Astrocyte (in vitro differentiated cells and primary cell): ENCODE measurements around the gene WDR43. TPM values are rescaled to one million over a fixed set of nuclear protein-coding genes. Genes with fewer than 3 reads are reported as not detected.

Experiments
- DNase-seq: peaks from one replicate; pipeline ENCODE4 v3.0.0-alpha.2; 2010; ENCODE audit warnings: low read depth
- FAIRE-seq: peaks from 2 replicates; lab custom pipeline; 2011; peaks lifted over from hg19 to GRCh38; lab: Jason Lieb, UNC
- H2AFZ ChIP-seq: 2 replicates; pipeline ENCODE4 v1.6.0; 2012; ENCODE audit warnings: low read depth, low read length, inconsistent platforms
- H3K27ac ChIP-seq: 2 replicates; pipeline ENCODE4 v1.5.1; 2011; ENCODE audit warnings: low read depth, low read length, inconsistent platforms
- H3K27me3 ChIP-seq: 2 replicates; pipeline ENCODE4 v1.6.0; 2011; ENCODE audit warnings: low read length, inconsistent platforms; ENCODE audit not compliant: insufficient read depth
- H3K36me3 ChIP-seq: 2 replicates; pipeline ENCODE4 v1.5.1; 2011; ENCODE audit warnings: low read length, inconsistent platforms; ENCODE audit not compliant: insufficient read depth
- H3K4me1 ChIP-seq: 2 replicates; pipeline ENCODE4 v1.5.1; 2011; ENCODE audit warnings: low read length, inconsistent platforms; ENCODE audit not compliant: insufficient read depth
- H3K4me2 ChIP-seq: 2 replicates; pipeline ENCODE4 v1.6.0; 2012; ENCODE audit warnings: low read length, inconsistent platforms
- H3K4me3 ChIP-seq: 2 replicates; pipeline ENCODE4 v1.5.1; 2011; ENCODE audit warnings: low read depth, mild to moderate bottlenecking, low read length, inconsistent platforms; ENCODE audit not compliant: insufficient read depth
- H3K79me2 ChIP-seq: 2 replicates; pipeline ENCODE4 v1.6.0; 2012; ENCODE audit warnings: mild to moderate bottlenecking, low read length, inconsistent platforms; ENCODE audit not compliant: insufficient read depth
- H3K9ac ChIP-seq: 2 replicates; pipeline ENCODE4 v1.6.0; 2012; ENCODE audit warnings: mild to moderate bottlenecking, low read length, inconsistent platforms
- H3K9me3 ChIP-seq: 2 replicates; pipeline ENCODE4 v1.5.1; 2012; ENCODE audit warnings: low read depth, mild to moderate bottlenecking, low read length, inconsistent platforms; ENCODE audit not compliant: insufficient read depth
- H4K20me1 ChIP-seq: 2 replicates; pipeline ENCODE4 v1.6.0; 2012; ENCODE audit warnings: low read length, inconsistent platforms; ENCODE audit not compliant: insufficient read depth
- H3K27ac Mint-ChIP-seq: one replicate; pipeline ENCODE4 v1.8.0; 2021; ENCODE audit warnings: mild to moderate bottlenecking, mixed read lengths; ENCODE audit not compliant: unreplicated experiment
- H3K27me3 Mint-ChIP-seq: one replicate; pipeline ENCODE4 v1.8.0; 2021; ENCODE audit warnings: low read depth, mixed read lengths; ENCODE audit not compliant: unreplicated experiment
- H3K36me3 Mint-ChIP-seq: one replicate; pipeline ENCODE4 v1.8.0; 2021; ENCODE audit warnings: low read depth, mixed read lengths; ENCODE audit not compliant: unreplicated experiment
- H3K4me1 Mint-ChIP-seq: one replicate; pipeline ENCODE4 v1.8.0; 2021; ENCODE audit warnings: low read depth, mixed read lengths; ENCODE audit not compliant: unreplicated experiment
- H3K4me3 Mint-ChIP-seq: one replicate; pipeline ENCODE4 v1.8.0; 2021; ENCODE audit warnings: mild to moderate bottlenecking, moderate library complexity, mixed read lengths; ENCODE audit not compliant: unreplicated experiment
- H3K9me3 Mint-ChIP-seq: one replicate; pipeline ENCODE4 v1.8.0; 2021; ENCODE audit warnings: mild to moderate bottlenecking, mixed read lengths; ENCODE audit not compliant: unreplicated experiment
- EZH2 ChIP-seq: IDR thresholded peaks from 2 replicates; pipeline ENCODE4 v1.6.1; 2012; ENCODE audit warnings: mild to moderate bottlenecking, low read length, inconsistent platforms; ENCODE audit not compliant: insufficient read depth
- total RNA-seq: library from RNA; stranded (reverse); gene quantifications from 2 replicates; pipeline ENCODE4 v1.2.1, GENCODE V29; 2021
- TF ChIP-seq, protein P1 (sequence below): IDR thresholded peaks from 2 replicates; pipeline ENCODE4 v1.5.1; 2011; ENCODE audit warnings: low read depth, mild to moderate bottlenecking, inconsistent platforms, low read length, moderate library complexity; ENCODE audit not compliant: insufficient read depth

The WDR43 gene
- total RNA-seq, 1 donor from 2014 or later: 83.9 TPM

DNA sequence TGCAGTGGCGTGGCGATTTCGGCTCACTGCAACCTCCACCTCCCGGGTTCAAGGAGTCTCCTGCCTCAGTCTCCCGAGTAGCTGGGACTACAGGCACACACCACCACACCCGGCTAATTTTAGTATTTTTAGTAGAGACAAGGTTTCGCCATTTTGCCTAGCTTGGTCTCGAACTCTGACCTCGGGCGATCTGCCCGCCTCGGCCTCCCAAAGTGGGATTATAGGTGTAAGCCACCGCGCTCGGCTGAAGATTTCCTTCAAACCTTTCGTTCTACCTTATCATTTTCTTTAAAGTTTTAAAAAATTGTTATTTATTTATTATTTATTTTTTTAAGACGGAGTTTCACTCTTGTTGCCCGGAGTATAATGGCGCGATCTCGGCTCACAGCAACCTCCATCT, 979 bp upstream of the WDR43 start:
- H3K9me3 ChIP-seq: no peaks in the 10 kb centered on the region
- H3K27me3 ChIP-seq: peaks cover 2% of the 10 kb centered on the region
- no peak for DNase-seq
- H3K4me1 ChIP-seq: peaks cover 17% of the 10 kb centered on the region
- H2AFZ ChIP-seq: no peak overlapping the region
- H3K27ac Mint-ChIP-seq: no peak overlapping the region
- H3K4me2 ChIP-seq: no peak overlapping the region
- no peak overlapping the region for H3K9ac ChIP-seq
- H3K4me1 Mint-ChIP-seq: peaks cover 13% of the 10 kb centered on the region
- TF ChIP-seq, protein P1, sequence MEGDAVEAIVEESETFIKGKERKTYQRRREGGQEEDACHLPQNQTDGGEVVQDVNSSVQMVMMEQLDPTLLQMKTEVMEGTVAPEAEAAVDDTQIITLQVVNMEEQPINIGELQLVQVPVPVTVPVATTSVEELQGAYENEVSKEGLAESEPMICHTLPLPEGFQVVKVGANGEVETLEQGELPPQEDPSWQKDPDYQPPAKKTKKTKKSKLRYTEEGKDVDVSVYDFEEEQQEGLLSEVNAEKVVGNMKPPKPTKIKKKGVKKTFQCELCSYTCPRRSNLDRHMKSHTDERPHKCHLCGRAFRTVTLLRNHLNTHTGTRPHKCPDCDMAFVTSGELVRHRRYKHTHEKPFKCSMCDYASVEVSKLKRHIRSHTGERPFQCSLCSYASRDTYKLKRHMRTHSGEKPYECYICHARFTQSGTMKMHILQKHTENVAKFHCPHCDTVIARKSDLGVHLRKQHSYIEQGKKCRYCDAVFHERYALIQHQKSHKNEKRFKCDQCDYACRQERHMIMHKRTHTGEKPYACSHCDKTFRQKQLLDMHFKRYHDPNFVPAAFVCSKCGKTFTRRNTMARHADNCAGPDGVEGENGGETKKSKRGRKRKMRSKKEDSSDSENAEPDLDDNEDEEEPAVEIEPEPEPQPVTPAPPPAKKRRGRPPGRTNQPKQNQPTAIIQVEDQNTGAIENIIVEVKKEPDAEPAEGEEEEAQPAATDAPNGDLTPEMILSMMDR: no peak
- no peak for TF ChIP-seq EZH2
- FAIRE-seq: no peak
- peaks cover 42% of the 10 kb centered on the region for H3K79me2 ChIP-seq
- H3K27ac ChIP-seq: no peak overlapping the region
- no peak overlapping the region for H3K4me3 ChIP-seq
- no peaks in the 10 kb centered on the region for H3K27me3 Mint-ChIP-seq
- H3K36me3 ChIP-seq: no peaks in the 10 kb centered on the region
- H4K20me1 ChIP-seq: peaks cover 36% of the 10 kb centered on the region
- peaks cover 4% of the 10 kb centered on the region for H3K36me3 Mint-ChIP-seq
- H3K4me3 Mint-ChIP-seq: no peak overlapping the region
- H3K9me3 Mint-ChIP-seq: peaks cover 1% of the 10 kb centered on the region

GRCh38 chr2:28895189-28895893, 874 bp downstream of the WDR43 start:
- H4K20me1 ChIP-seq: peaks cover 54% of the 10 kb centered on the region
- H3K27ac Mint-ChIP-seq: peak overlapping the region; percentile 96

More at GRCh38 chr2:28895189-28895893, 874 bp downstream of the WDR43 start:
- DNase-seq (peak; percentile 46), FAIRE-seq (no peak)
- H2AFZ ChIP-seq: peak overlapping the region; percentile 93
- peak overlapping the region; percentile 96 for H3K4me3 Mint-ChIP-seq
- H3K9me3 ChIP-seq: no peaks in the 10 kb centered on the region
- H3K9me3 Mint-ChIP-seq: peaks cover 1% of the 10 kb centered on the region
- peak overlapping the region; percentile 93 for H3K4me2 ChIP-seq
- H3K36me3 ChIP-seq: no peaks in the 10 kb centered on the region
- peak overlapping the region; percentile 96 for H3K9ac ChIP-seq
- peaks cover 60% of the 10 kb centered on the region for H3K79me2 ChIP-seq
- H3K27me3 Mint-ChIP-seq: no peaks in the 10 kb centered on the region
- H3K4me1 Mint-ChIP-seq: peaks cover 23% of the 10 kb centered on the region
- H3K4me3 ChIP-seq: peak overlapping the region; percentile 88
- peaks cover 17% of the 10 kb centered on the region for H3K4me1 ChIP-seq
- no peak for TF ChIP-seq EZH2
- TF ChIP-seq, protein P1: no peak
- no peaks in the 10 kb centered on the region for H3K36me3 Mint-ChIP-seq
- H3K27ac ChIP-seq: peak overlapping the region; percentile 87
- H3K27me3 ChIP-seq: no peaks in the 10 kb centered on the region
